Activated CD4-positive, alpha-beta memory T cell treated with anti-CD3 and anti-CD28 coated beads for 36 hours (primary cell): Measurements from ENCODE around the gene REEP5. TPM values are rescaled to one million over a fixed set of nuclear protein-coding genes. Genes with fewer than 3 reads are reported as not detected.

Source experiments
- CTCF ChIA-PET: fragments of 350-600 bp; sonication (Branson Sonifier 250); formaldehyde crosslinking; loops from one replicate; lab custom pipeline; 2021; ENCODE audit warnings: antibody characterized with exemption, inconsistent platforms; lab: Charles Lee
- POLR2A ChIA-PET: fragments of 350-600 bp; sonication (Branson Sonifier 250); formaldehyde crosslinking; loops from one replicate; lab custom pipeline; 2021; ENCODE audit warnings: antibody characterized with exemption; lab: Charles Lee
- DNase-seq: peaks from one replicate; pipeline ENCODE4 v3.0.0-alpha.2; 2020
- H3K27ac Mint-ChIP-seq: one replicate; pipeline ENCODE4 v1.8.0; 2021; ENCODE audit warnings: mixed read lengths
- H3K27me3 Mint-ChIP-seq: one replicate; pipeline ENCODE4 v1.8.0; 2021; ENCODE audit warnings: mixed read lengths
- H3K36me3 Mint-ChIP-seq: one replicate; pipeline ENCODE4 v1.8.0; 2021; ENCODE audit warnings: mixed read lengths
- H3K4me1 Mint-ChIP-seq: one replicate; pipeline ENCODE4 v1.8.0; 2021; ENCODE audit warnings: low read depth, mixed read lengths
- H3K4me3 Mint-ChIP-seq: one replicate; pipeline ENCODE4 v1.8.0; 2021; ENCODE audit warnings: mild to moderate bottlenecking, mixed read lengths
- H3K9me3 Mint-ChIP-seq: one replicate; pipeline ENCODE4 v1.8.0; 2021; ENCODE audit warnings: mixed read lengths
- intact Hi-C: fragments of 100-400 bp; cut with micrococcal nuclease; formaldehyde crosslinking; loops from one replicate; pipeline ENCODE4 v1.15.1; 2023
- total RNA-seq, 2 experiments: library from RNA; stranded (reverse); gene quantifications; one replicate each; pipeline ENCODE4 v1.2.3, GENCODE V29; 2021

Gene REEP5
- total RNA-seq, 2 experiments from 2014 or later: 64.6 to 67.4 TPM

DNA sequence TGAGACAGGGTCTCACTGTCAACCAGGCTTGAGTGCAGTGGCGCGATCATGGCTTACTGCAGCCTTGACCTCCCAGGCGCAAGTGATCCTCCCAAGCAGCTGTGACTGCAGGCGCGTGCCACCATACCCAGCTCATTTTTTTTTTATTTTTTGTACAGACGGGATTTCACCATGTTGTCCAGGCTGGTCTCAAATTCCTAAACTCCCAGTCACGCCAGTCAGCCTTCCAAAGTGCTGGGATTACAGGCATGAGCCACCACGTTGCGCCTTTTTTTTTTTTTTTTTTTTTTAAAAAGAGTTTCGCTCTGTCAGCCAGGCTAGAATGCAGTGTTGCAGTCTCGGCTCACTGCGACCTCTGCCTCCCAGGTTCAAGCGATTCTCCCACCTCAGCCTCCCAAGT lies 88.1 kb downstream of the REEP5 start:
- H3K4me1 Mint-ChIP-seq: no peaks in the 10 kb centered on the region
- H3K27ac Mint-ChIP-seq: no peak overlapping the region
- H3K36me3 Mint-ChIP-seq: peaks cover 24% of the 10 kb centered on the region
- intact Hi-C loops: no loop called here
- ChIA-PET POLR2A (no interaction called here), CTCF (interaction anchor here (0.7 kb wide), 2 partner anchors 283 to 414 kb away, joined by 3 to 5 read pairs; no protein-coding TSS in a partner anchor)
- DNase-seq: no peak
- no peaks in the 10 kb centered on the region for H3K9me3 Mint-ChIP-seq
- H3K27me3 Mint-ChIP-seq: no peaks in the 10 kb centered on the region
- H3K4me3 Mint-ChIP-seq: no peak overlapping the region

DNA sequence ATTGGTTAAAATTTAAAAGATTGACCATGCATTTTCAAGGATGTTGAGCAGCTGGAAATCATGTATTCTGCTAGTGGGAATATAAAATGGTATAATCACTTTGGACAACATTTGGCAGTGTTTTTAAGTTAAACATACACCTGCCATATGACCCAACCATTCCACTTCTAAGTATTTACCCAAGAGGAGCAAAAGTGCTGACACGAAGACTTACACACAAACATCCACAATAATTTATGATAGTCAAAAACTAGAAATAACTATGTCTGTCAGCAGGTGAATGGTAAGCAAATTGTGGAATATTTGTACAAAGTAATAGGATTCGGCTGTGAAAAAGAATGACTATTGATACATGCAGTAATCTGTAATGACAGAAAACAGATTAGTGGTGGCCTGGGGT lies 91.6 kb downstream of the REEP5 start:
- no peaks in the 10 kb centered on the region for H3K9me3 Mint-ChIP-seq
- peaks cover 10% of the 10 kb centered on the region for H3K36me3 Mint-ChIP-seq
- CTCF ChIA-PET: interaction anchor here (0.6 kb wide), 1 partner anchor 108 kb away, joined by 3 read pairs; no protein-coding TSS in a partner anchor

More for the DNA sequence above, 91.6 kb downstream of the REEP5 start:
- Mint-ChIP-seq H3K27ac (no peak overlapping the region), H3K27me3 (no peaks in the 10 kb centered on the region), H3K4me3 (no peak overlapping the region), H3K4me1 (no peaks in the 10 kb centered on the region)
- intact Hi-C loops: no loop called here
- POLR2A ChIA-PET: no interaction called here
- no peak for DNase-seq

Other genes with a start within 250 kb of the REEP5 start
- 10 to 100 TPM; 17.3 to 20.1 TPM for gene APC, start 184.3 kb downstream of the REEP5 start, total RNA-seq
- 10 to 100 TPM; 49.1 to 51.6 TPM for gene SRP19, start 60.9 kb downstream of the REEP5 start, total RNA-seq
- 100 to 1,000 TPM; 102 TPM for gene DCP2, start 54.6 kb upstream of the REEP5 start, total RNA-seq